Keratinocyte (primary cell): ENCODE results near the gene GLP2R. TPM values are rescaled to one million over a fixed set of nuclear protein-coding genes. Genes with fewer than 3 reads are reported as not detected.

Source experiments
- DNase-seq: peaks from one replicate; pipeline ENCODE4 v3.0.0-alpha.2; 2011; ENCODE audit warnings: low read depth, missing footprints, low spot score
- FAIRE-seq: peaks from 2 replicates; lab custom pipeline; 2011; peaks lifted over from hg19 to GRCh38; lab: Jason Lieb, UNC
- H2AFZ ChIP-seq: 2 replicates; pipeline ENCODE4 v1.6.0; 2012; ENCODE audit warnings: low read length, control low read depth, inconsistent platforms; ENCODE audit not compliant: control insufficient read depth
- H3K27ac ChIP-seq: 2 replicates; pipeline ENCODE4 v1.5.1; 2011; ENCODE audit warnings: low read length; ENCODE audit not compliant: control insufficient read depth, insufficient read depth
- H3K27me3 ChIP-seq: 3 replicates; pipeline ENCODE4 v1.6.0; 2011; ENCODE audit warnings: low read length; ENCODE audit not compliant: control insufficient read depth, insufficient read depth; ENCODE audit errors: extremely low read depth
- H3K36me3 ChIP-seq, 2 experiments: 2 replicates in 1 of 2; 3 replicates in 1 of 2; pipeline ENCODE4 v1.5.1; 2011; ENCODE audit warnings: low read length in 2 of 2, mild to moderate bottlenecking in 1 of 2; ENCODE audit not compliant: control insufficient read depth in 2 of 2, insufficient read depth in 2 of 2; ENCODE audit errors: extremely low read depth in 1 of 2
- H3K4me1 ChIP-seq: 3 replicates; pipeline ENCODE4 v1.5.1; 2011; ENCODE audit warnings: low read length; ENCODE audit not compliant: control insufficient read depth, insufficient read depth; ENCODE audit errors: extremely low read depth
- H3K4me2 ChIP-seq: 3 replicates; pipeline ENCODE4 v1.6.0; 2011; ENCODE audit warnings: low read depth, low read length; ENCODE audit not compliant: control insufficient read depth, insufficient read depth; ENCODE audit errors: extremely low read depth
- H3K4me3 ChIP-seq, 3 experiments: fragments of 200-600 bp in 1 of 3; sonication (generic) in 1 of 3; 2 replicates in 2 of 3; 3 replicates in 1 of 3; pipeline ENCODE4 v1.5.1; 2011 to 2016; ENCODE audit warnings: low read length in 3 of 3, mild to moderate bottlenecking in 3 of 3, control low read depth in 2 of 3, inconsistent platforms in 1 of 3, low read depth in 1 of 3, mixed read lengths in 1 of 3, mixed run types in 1 of 3, moderate library complexity in 1 of 3; ENCODE audit not compliant: control insufficient read depth in 2 of 3, insufficient read depth in 2 of 3; ENCODE audit errors: extremely low read depth in 1 of 3
- H3K79me2 ChIP-seq: 2 replicates; pipeline ENCODE4 v1.6.0; 2012; ENCODE audit warnings: low read length; ENCODE audit not compliant: control insufficient read depth, insufficient read depth
- H3K9ac ChIP-seq: 3 replicates; pipeline ENCODE4 v1.6.0; 2011; ENCODE audit warnings: low read length; ENCODE audit not compliant: control insufficient read depth, insufficient read depth; ENCODE audit errors: extremely low read depth
- H3K9me1 ChIP-seq: 3 replicates; pipeline ENCODE4 v1.6.0; 2011; ENCODE audit warnings: low read length; ENCODE audit not compliant: control insufficient read depth, insufficient read depth; ENCODE audit errors: extremely low read depth
- H3K9me3 ChIP-seq: 2 replicates; pipeline ENCODE4 v1.5.1; 2012; ENCODE audit warnings: low read depth, low read length; ENCODE audit not compliant: control insufficient read depth
- H4K20me1 ChIP-seq: 3 replicates; pipeline ENCODE4 v1.6.0; 2011; ENCODE audit warnings: low read length; ENCODE audit not compliant: control insufficient read depth, insufficient read depth; ENCODE audit errors: extremely low read depth
- CTCF ChIP-seq, 3 experiments: IDR thresholded peaks in 1 of 3; conservative IDR thresholded peaks in 1 of 3; optimal IDR thresholded peaks in 1 of 3; 2 replicates in 2 of 3; 3 replicates in 1 of 3; pipeline versions ENCODE3 to v1.5.1; 2011; ENCODE audit warnings: low read length in 3 of 3, mild to moderate bottlenecking in 3 of 3, moderate library complexity in 2 of 3, control low read depth in 1 of 3, inconsistent platforms in 1 of 3; ENCODE audit not compliant: insufficient read depth in 2 of 3; ENCODE audit errors: extremely low read depth in 1 of 3
- EZH2 ChIP-seq: IDR thresholded peaks from one replicate; pipeline ENCODE4 v1.6.1; 2012; ENCODE audit warnings: inconsistent platforms, mild to moderate bottlenecking, low read length, moderate library complexity
- dilution Hi-C: fragments of 300-500 bp; cut with MboI; formaldehyde crosslinking; loops from one replicate; pipeline ENCODE4 v1.7.0; 2020; ENCODE audit warnings: low sequenced_read_pairs; ENCODE audit not compliant: extremely low pct_ligation_motif_present
- polyA plus RNA-seq, 5 experiments: library from polyadenylated mRNA; depleted of rRNA in 3 of 5; stranded (reverse) in 3 of 5; stranded (forward) in 1 of 5; unstranded in 1 of 5; fragments of >200 nt; gene quantifications; 1 replicate in 1 of 5; 2 replicates in 3 of 5; 3 replicates in 1 of 5; pipeline versions ENCODE4 v1.2.1 to v1.2.3, GENCODE V29; 2011 to 2012; ENCODE audit warnings: missing spikeins in 2 of 5, low read depth in 1 of 5, low replicate concordance in 1 of 5

The GLP2R gene
- polyA plus RNA-seq, 1 donor (not counting 4 experiments of a cell fraction or from before 2014, with no cell fraction given) = not detected

- H3K27ac ChIP-seq = no peak overlapping the region
- H4K20me1 ChIP-seq = no peaks in the 10 kb centered on the region
- H3K4me3 ChIP-seq = no peak overlapping the region
- no peaks in the 10 kb centered on the region for H3K9me3 ChIP-seq
- no peak for FAIRE-seq
- no peaks in the 10 kb centered on the region for H3K36me3 ChIP-seq
- no peaks in the 10 kb centered on the region for H3K4me1 ChIP-seq
- dilution Hi-C loops = no loop called here
- H3K27me3 ChIP-seq = no peaks in the 10 kb centered on the region
- no peaks in the 10 kb centered on the region for H3K9me1 ChIP-seq
- H3K4me2 ChIP-seq = no peak overlapping the region
- H2AFZ ChIP-seq = no peak overlapping the region
- no peaks in the 10 kb centered on the region for H3K79me2 ChIP-seq
- TF ChIP-seq CTCF (optimal IDR thresholded peaks at IDR 0.05 in 1 of 3, IDR thresholded peaks at IDR 0.05 in 1 of 3, conservative IDR thresholded peaks at IDR 0.05 in 1 of 3; ENCODE audit: extremely low read depth in 1 of 3, insufficient read depth in 2 of 3, low read length in 3 of 3) (no peak), EZH2 (no peak)
- no peak overlapping the region for H3K9ac ChIP-seq
- no peak for DNase-seq
Measured at GRCh38 chr17:9809409-9809808, 16.3 kb upstream of the GLP2R start.

GRCh38 chr17:9810100-9810949 lies 15.4 kb upstream of the GLP2R start:
- no peaks in the 10 kb centered on the region for H3K27me3 ChIP-seq
- H3K79me2 ChIP-seq = no peaks in the 10 kb centered on the region
- H3K4me1 ChIP-seq = no peaks in the 10 kb centered on the region
- no peak for FAIRE-seq
- H3K36me3 ChIP-seq = no peaks in the 10 kb centered on the region
- TF ChIP-seq EZH2 = no peak
- no peak for TF ChIP-seq CTCF (optimal IDR thresholded peaks at IDR 0.05 in 1 of 3, IDR thresholded peaks at IDR 0.05 in 1 of 3, conservative IDR thresholded peaks at IDR 0.05 in 1 of 3; ENCODE audit: extremely low read depth in 1 of 3, insufficient read depth in 2 of 3, low read length in 3 of 3)
- no peaks in the 10 kb centered on the region for H4K20me1 ChIP-seq
- no peak overlapping the region for H3K4me2 ChIP-seq
- H3K9ac ChIP-seq = no peak overlapping the region
- no peak overlapping the region for H3K27ac ChIP-seq
- no peak overlapping the region for H3K4me3 ChIP-seq
- no peak for DNase-seq
- H3K9me1 ChIP-seq = no peaks in the 10 kb centered on the region
- dilution Hi-C loops = no loop called here
- no peaks in the 10 kb centered on the region for H3K9me3 ChIP-seq
- no peak overlapping the region for H2AFZ ChIP-seq
